GM12878 (cell line): ENCODE results near the gene GABRB2. TPM values are rescaled to one million over a fixed set of nuclear protein-coding genes. Genes with fewer than 3 reads are reported as not detected.

Experiments used
- ATAC-seq: fragments of 200-7000 bp; cut with Tn5 transposase; 3 replicates; pipeline ENCODE4 v1.9.1; 2020; ENCODE audit warnings: mild to moderate bottlenecking, moderate library complexity
- BruUV-seq: library from RNA; stranded (reverse); fragments of 400-500 nt; replicated peaks from 2 replicates; lab custom pipeline; 2021; lab: Mats Ljungman, UMichigan
- CTCF ChIA-PET: fragments of 300-600 bp; sonication (Branson Sonifier 250); formaldehyde crosslinking; extraction: SDS; loops from one replicate; lab custom pipeline; 2021; ENCODE audit warnings: inconsistent platforms; lab: Yijun Ruan, JAX
- POLR2A ChIA-PET: fragments of 350-600 bp; formaldehyde crosslinking; extraction: SDS; loops from one replicate; lab custom pipeline; 2021; ENCODE audit warnings: inconsistent platforms; lab: Charles Lee
- RAD21 ChIA-PET: fragments of 300-600 bp; sonication (Branson Sonifier 250); formaldehyde crosslinking; loops from one replicate; lab custom pipeline; 2023; ENCODE audit warnings: antibody characterized with exemption; ENCODE audit not compliant: unreplicated experiment; lab: Charles Lee
- SMC1A ChIA-PET: fragments of 300-600 bp; sonication (Branson Sonifier 250); formaldehyde crosslinking; loops from one replicate; lab custom pipeline; 2023; ENCODE audit not compliant: unreplicated experiment, uncharacterized antibody; lab: Charles Lee
- DNase-seq: peaks from one replicate; pipeline ENCODE4 v3.0.0-alpha.2; 2011; ENCODE audit warnings: low read depth, low spot score
- FAIRE-seq: peaks from 3 replicates; lab custom pipeline; 2011; peaks lifted over from hg19 to GRCh38; lab: Jason Lieb, UNC
- H2AFZ ChIP-seq: 2 replicates; pipeline ENCODE4 v1.6.0; 2011; ENCODE audit warnings: low read depth, low read length, control low read depth; ENCODE audit not compliant: control insufficient read depth
- H3K27ac ChIP-seq: 2 replicates; pipeline ENCODE4 v1.5.1; 2011; ENCODE audit warnings: control low read depth; ENCODE audit not compliant: control insufficient read depth, insufficient read depth
- H3K27me3 ChIP-seq, 2 experiments: replicated peaks in 1 of 2; 2 replicates each; pipeline versions ENCODE4 v1.6.0 to v1.6.1; 2011; ENCODE audit warnings: low read length in 1 of 2; ENCODE audit not compliant: control insufficient read depth in 2 of 2, insufficient read depth in 2 of 2
- H3K36me3 ChIP-seq, 2 experiments: 2 replicates each; pipeline ENCODE4 v1.5.1; 2011; ENCODE audit warnings: low read length in 1 of 2; ENCODE audit not compliant: control insufficient read depth in 2 of 2, insufficient read depth in 2 of 2
- H3K4me1 ChIP-seq: 2 replicates; pipeline ENCODE4 v1.6.1; 2011; ENCODE audit warnings: mild to moderate bottlenecking, low read length, moderate library complexity, mixed read lengths; ENCODE audit not compliant: control insufficient read depth, insufficient read depth
- H3K4me2 ChIP-seq: 2 replicates; pipeline ENCODE4 v1.6.0; 2011; ENCODE audit warnings: control low read depth; ENCODE audit not compliant: control insufficient read depth, insufficient read depth
- H3K4me3 ChIP-seq: fragments of 200-600 bp; sonication (generic); 2 replicates; pipeline ENCODE4 v1.5.1; 2016
- H3K79me2 ChIP-seq: 2 replicates; pipeline ENCODE4 v1.6.0; 2011; ENCODE audit warnings: low read length; ENCODE audit not compliant: control insufficient read depth, insufficient read depth
- H3K9ac ChIP-seq: 2 replicates; pipeline ENCODE4 v1.8.0; 2011; ENCODE audit warnings: low read length, control low read depth, mixed read lengths; ENCODE audit not compliant: control insufficient read depth, insufficient read depth
- H3K9me3 ChIP-seq: replicated peaks from 3 replicates; pipeline ENCODE4 v1.5.1; 2011; ENCODE audit warnings: mild to moderate bottlenecking, low read length; ENCODE audit not compliant: control insufficient read depth, insufficient read depth
- H4K20me1 ChIP-seq: 2 replicates; pipeline ENCODE4 v1.6.0; 2011; ENCODE audit not compliant: control insufficient read depth, insufficient read depth
- ATF3 ChIP-seq: IDR thresholded peaks from 2 replicates; pipeline ENCODE4 v1.6.1; 2011; ENCODE audit warnings: low read depth, mild to moderate bottlenecking, low read length, moderate library complexity, borderline replicate concordance; ENCODE audit errors: extremely low read depth
- CHD4 ChIP-seq: fragments of 200-600 bp; sonication (generic); IDR thresholded peaks from 2 replicates; pipeline ENCODE4 v1.6.1; 2016; ENCODE audit warnings: mild to moderate bottlenecking
- HDAC6 ChIP-seq: fragments of 200-600 bp; sonication (generic); IDR thresholded peaks from one replicate; pipeline ENCODE4 v1.8.0; 2017; ENCODE audit warnings: antibody characterized with exemption; ENCODE audit not compliant: unreplicated experiment
- KAT2A ChIP-seq: conservative IDR thresholded peaks from 2 replicates; pipeline ENCODE4 v1.6.1; 2011; ENCODE audit warnings: low read depth, low read length; ENCODE audit not compliant: control insufficient read depth
- PAX8 ChIP-seq: fragments of 450-650 bp; IDR thresholded peaks from 2 replicates; pipeline ENCODE4 v1.6.1; 2017; ENCODE audit warnings: mild to moderate bottlenecking, moderate library complexity
- PBX3 ChIP-seq: IDR thresholded peaks from 2 replicates; pipeline ENCODE4 v1.6.1; 2011; ENCODE audit warnings: mild to moderate bottlenecking, low read depth, low read length, moderate library complexity; ENCODE audit not compliant: insufficient replicate concordance
- PML ChIP-seq: IDR thresholded peaks from 2 replicates; pipeline ENCODE4 v1.6.1; 2012; ENCODE audit warnings: low read length, inconsistent platforms
- RAD21 ChIP-seq: IDR thresholded peaks from 2 replicates; pipeline ENCODE4 v1.6.1; 2011; ENCODE audit warnings: mild to moderate bottlenecking, low read depth, low read length, moderate library complexity; ENCODE audit not compliant: insufficient read depth
- ZNF207 ChIP-seq: fragments of 450-650 bp; IDR thresholded peaks from 2 replicates; pipeline ENCODE4 v1.6.1; 2014; ENCODE audit warnings: antibody characterized with exemption, mild to moderate bottlenecking, borderline replicate concordance
- WGBS: methylation state at CpG from one replicate; pipeline ENCODE4 v1.1.6; 2016; ENCODE audit warnings: low lambda C conversion rate; ENCODE audit not compliant: insufficient replicate concordance, insufficient coverage; ENCODE audit errors: missing lambda C conversion rate; 5-methylcytosine and 5-hydroxymethylcytosine counted together
- in situ Hi-C: fragments of 300-500 bp; cut with MboI; formaldehyde crosslinking; loops from 9 replicates; pipeline ENCODE4 v1.14.3; 2018; ENCODE audit warnings: mixed read lengths
- intact Hi-C: fragments of 100-400 bp; cut with micrococcal nuclease; formaldehyde crosslinking; loops from one replicate; pipeline ENCODE4 v1.14.2; 2022; ENCODE audit not compliant: unreplicated experiment
- polyA plus RNA-seq, 11 experiments: library from polyadenylated mRNA; depleted of rRNA in 4 of 11; unstranded in 6 of 11; stranded (reverse) in 5 of 11; fragments of >200 nt; fragmentation: Nextera tagmentation in 4 of 11; fragmentation: Illumina TruSeq in 1 of 11; extraction: Ambion mirVana in 4 of 11; extraction: Trizol in 1 of 11; gene quantifications; 1 replicate in 1 of 11; 2 replicates in 10 of 11; pipeline versions ENCODE4 v1.2.1 to v1.2.3, GENCODE V29; 2011 to 2016; ENCODE audit warnings: inconsistent platforms in 2 of 11, missing spikeins in 2 of 11, low read depth in 1 of 11
- total RNA-seq, 4 experiments: library from RNA; depleted of rRNA in 3 of 4; stranded (reverse); fragments of >200 nt in 3 of 4; fragmentation: Illumina TruSeq in 1 of 4; extraction: Trizol in 1 of 4; gene quantifications; 2 replicates each; pipeline versions ENCODE4 v1.2.1 to v1.2.3, GENCODE V29; 2013 to 2021
- TF ChIP-seq, protein P1 (sequence below): fragments of 450-650 bp; IDR thresholded peaks from 2 replicates; pipeline ENCODE4 v1.6.1; 2017; ENCODE audit warnings: mild to moderate bottlenecking, moderate library complexity

GABRB2 gene
- total and polyA plus RNA-seq, 10 of the 15 experiments (the other 5 are each of a cell fraction or from before 2014, with no cell fraction given), result 0.12 to 0.85 (median 0.43) TPM

DNA sequence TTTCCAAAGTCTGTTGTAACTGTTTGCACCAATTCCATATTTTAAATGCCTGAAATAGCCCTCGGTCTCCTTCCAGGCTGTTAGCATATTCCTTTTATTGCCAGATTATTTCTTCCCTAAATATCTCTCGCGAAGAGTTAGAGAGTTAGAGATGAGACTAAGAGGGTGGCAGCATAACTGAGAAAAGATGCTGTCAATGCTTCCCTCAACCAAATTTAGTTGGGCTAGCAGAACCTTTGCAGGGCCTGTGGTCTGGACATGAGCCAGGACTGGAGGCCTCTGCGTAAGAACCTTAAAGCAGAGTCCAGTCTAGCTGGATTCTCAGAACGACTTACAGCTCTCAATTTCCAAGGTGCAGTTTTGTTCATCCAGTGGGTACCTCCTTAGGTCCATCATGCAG is 135.9 kb downstream of the GABRB2 start (continued):
- TF ChIP-seq ATF3 (no peak), PML (no peak)

DNA sequence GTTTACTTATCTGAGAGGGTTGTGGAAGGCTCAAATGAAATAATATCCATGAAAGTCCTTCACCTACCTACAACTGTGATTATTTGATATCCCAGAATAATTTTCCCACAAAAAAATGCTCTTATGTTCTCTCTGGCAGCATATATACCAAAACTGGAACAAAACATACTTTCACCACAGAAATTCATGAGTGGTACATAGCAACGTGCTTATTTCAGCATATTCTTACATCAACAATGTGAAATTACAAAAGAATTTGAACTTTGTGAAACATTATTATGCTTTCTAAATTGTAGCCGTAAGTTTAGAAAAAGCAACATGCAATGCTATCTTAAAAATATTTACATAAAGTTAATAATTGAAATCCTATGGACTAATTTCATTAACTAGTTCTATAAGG is 137.1 kb downstream of the GABRB2 start:
- Histone ChIP-seq H3K4me2 (no peak overlapping the region), H3K4me1 (no peaks in the 10 kb centered on the region), H3K27ac (no peak overlapping the region), H3K36me3 (no peaks in the 10 kb centered on the region), H3K79me2 (no peaks in the 10 kb centered on the region), H3K9me3 (no peaks in the 10 kb centered on the region), H3K9ac (no peak overlapping the region), H4K20me1 (no peaks in the 10 kb centered on the region), H2AFZ (no peak overlapping the region), H3K27me3 (no peaks in the 10 kb centered on the region), H3K4me3 (no peak overlapping the region)
- POLR2A ChIA-PET, result no interaction called here
- SMC1A ChIA-PET, result no interaction called here
- TF ChIP-seq RAD21 (no peak), ZNF207 (no peak), HDAC6 (no peak), KAT2A (no peak), PBX3 (no peak), CHD4 (no peak), PAX8 (no peak)
- TF ChIP-seq, protein P1, sequence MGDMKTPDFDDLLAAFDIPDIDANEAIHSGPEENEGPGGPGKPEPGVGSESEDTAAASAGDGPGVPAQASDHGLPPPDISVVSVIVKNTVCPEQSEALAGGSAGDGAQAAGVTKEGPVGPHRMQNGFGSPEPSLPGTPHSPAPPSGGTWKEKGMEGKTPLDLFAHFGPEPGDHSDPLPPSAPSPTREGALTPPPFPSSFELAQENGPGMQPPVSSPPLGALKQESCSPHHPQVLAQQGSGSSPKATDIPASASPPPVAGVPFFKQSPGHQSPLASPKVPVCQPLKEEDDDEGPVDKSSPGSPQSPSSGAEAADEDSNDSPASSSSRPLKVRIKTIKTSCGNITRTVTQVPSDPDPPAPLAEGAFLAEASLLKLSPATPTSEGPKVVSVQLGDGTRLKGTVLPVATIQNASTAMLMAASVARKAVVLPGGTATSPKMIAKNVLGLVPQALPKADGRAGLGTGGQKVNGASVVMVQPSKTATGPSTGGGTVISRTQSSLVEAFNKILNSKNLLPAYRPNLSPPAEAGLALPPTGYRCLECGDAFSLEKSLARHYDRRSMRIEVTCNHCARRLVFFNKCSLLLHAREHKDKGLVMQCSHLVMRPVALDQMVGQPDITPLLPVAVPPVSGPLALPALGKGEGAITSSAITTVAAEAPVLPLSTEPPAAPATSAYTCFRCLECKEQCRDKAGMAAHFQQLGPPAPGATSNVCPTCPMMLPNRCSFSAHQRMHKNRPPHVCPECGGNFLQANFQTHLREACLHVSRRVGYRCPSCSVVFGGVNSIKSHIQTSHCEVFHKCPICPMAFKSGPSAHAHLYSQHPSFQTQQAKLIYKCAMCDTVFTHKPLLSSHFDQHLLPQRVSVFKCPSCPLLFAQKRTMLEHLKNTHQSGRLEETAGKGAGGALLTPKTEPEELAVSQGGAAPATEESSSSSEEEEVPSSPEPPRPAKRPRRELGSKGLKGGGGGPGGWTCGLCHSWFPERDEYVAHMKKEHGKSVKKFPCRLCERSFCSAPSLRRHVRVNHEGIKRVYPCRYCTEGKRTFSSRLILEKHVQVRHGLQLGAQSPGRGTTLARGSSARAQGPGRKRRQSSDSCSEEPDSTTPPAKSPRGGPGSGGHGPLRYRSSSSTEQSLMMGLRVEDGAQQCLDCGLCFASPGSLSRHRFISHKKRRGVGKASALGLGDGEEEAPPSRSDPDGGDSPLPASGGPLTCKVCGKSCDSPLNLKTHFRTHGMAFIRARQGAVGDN, result no peak
- in situ Hi-C loops (no loop called here), intact Hi-C loops (no loop called here)
- DNase-seq (no peak), ATAC-seq (no peak), FAIRE-seq (no peak)
- no TSS peak for BruUV-seq
- 46% methylated on average over 2 of the region's 2 CpGs for WGBS
- CTCF ChIA-PET, result no interaction called here
- RAD21 ChIA-PET, result no interaction called here
